Left renal pelvis (tissue), 4 donors: Measurements from ENCODE around the gene L1TD1. TPM values are rescaled to one million over a fixed set of nuclear protein-coding genes. Genes with fewer than 3 reads are reported as not detected.

Source experiments
- polyA plus RNA-seq, 4 donors: library from polyadenylated mRNA; unstranded; fragments of 120-200 nt; gene quantifications; one replicate each; pipeline ENCODE4 v1.2.1, GENCODE V29; 2013; ENCODE audit not compliant: insufficient read length in 4 of 4

The L1TD1 gene
- polyA plus RNA-seq, 4 donors, result 3.3 to 6.5 (median 3.8) TPM

Other genes starting within 250 kb of the L1TD1 start
- 10 to 100 TPM; 19.3 to 45.3 (median 20.4) TPM for gene KANK4, start 124.6 kb downstream of the L1TD1 start, polyA plus RNA-seq
- 10 to 100 TPM; 62.7 to 86.4 (median 74.3) TPM for gene USP1, start 242.2 kb downstream of the L1TD1 start, polyA plus RNA-seq